KMS-11 (cell line): Measurements from ENCODE around the gene RAPH1.
"Not testable (repeated sequence)": the region's sequence is repeated elsewhere in the genome, so short reads cannot be mapped to it uniquely, and the experiment has no call there.

ENCODE experiments used
- H2AFZ ChIP-seq: fragments of 200-600 bp; sonication (generic); 2 replicates; pipeline ENCODE4 v1.6.1; 2016; ENCODE audit warnings: antibody characterized with exemption, mixed run types, low read depth
- H3K27ac ChIP-seq: fragments of 200-600 bp; sonication (generic); 2 replicates; pipeline ENCODE4 v1.6.1; 2016; ENCODE audit warnings: mild to moderate bottlenecking, mixed run types
- H3K27me3 ChIP-seq: fragments of 200-600 bp; sonication (generic); 2 replicates; pipeline ENCODE4 v1.6.1; 2017; ENCODE audit warnings: mild to moderate bottlenecking, low read depth, mixed run types, moderate library complexity; ENCODE audit not compliant: insufficient read depth
- H3K36me3 ChIP-seq: fragments of 200-600 bp; sonication (generic); 2 replicates; pipeline ENCODE4 v1.6.1; 2017; ENCODE audit warnings: mild to moderate bottlenecking, mixed run types; ENCODE audit not compliant: insufficient read depth
- H3K4me1 ChIP-seq: fragments of 200-600 bp; sonication (generic); 2 replicates; pipeline ENCODE4 v1.6.1; 2016; ENCODE audit warnings: mild to moderate bottlenecking, low read depth, mixed run types; ENCODE audit not compliant: poor library complexity, severe bottlenecking
- H3K4me2 ChIP-seq: fragments of 200-600 bp; sonication (generic); 2 replicates; pipeline ENCODE4 v1.7.0; 2016; ENCODE audit warnings: mild to moderate bottlenecking, mixed run types
- H3K4me3 ChIP-seq: fragments of 200-600 bp; sonication (generic); IDR thresholded peaks from 2 replicates; pipeline ENCODE4 v1.6.1; 2017; ENCODE audit warnings: low read depth, low read length, mixed read lengths; ENCODE audit not compliant: insufficient read depth
- H3K79me2 ChIP-seq: fragments of 200-600 bp; sonication (generic); 2 replicates; pipeline ENCODE4 v1.6.1; 2016; ENCODE audit warnings: low read depth, mixed run types; ENCODE audit not compliant: insufficient read depth
- H3K9ac ChIP-seq: fragments of 200-600 bp; sonication (generic); 2 replicates; pipeline ENCODE4 v1.6.1; 2016; ENCODE audit warnings: mild to moderate bottlenecking, mixed run types
- H4K20me1 ChIP-seq: fragments of 200-600 bp; sonication (generic); 2 replicates; pipeline ENCODE4 v1.6.1; 2016; ENCODE audit warnings: mild to moderate bottlenecking, mixed run types; ENCODE audit not compliant: insufficient read depth
- TF ChIP-seq, protein P1 (sequence below): fragments of 200-600 bp; sonication (generic); conservative IDR thresholded peaks from 2 replicates; pipeline ENCODE4 v1.6.1; 2017; ENCODE audit warnings: low read depth, mild to moderate bottlenecking, antibody characterized with exemption, low read length, moderate library complexity, mixed read lengths

The RAPH1 gene

GRCh38 chr2:203396667-203397066 lies 138.4 kb downstream of the RAPH1 start:
- Histone ChIP-seq H3K4me3 (no peak overlapping the region), H3K36me3 (no peaks in the 10 kb centered on the region), H3K4me1 (peaks cover under 1% of the 10 kb centered on the region), H4K20me1 (no peaks in the 10 kb centered on the region), H3K79me2 (no peaks in the 10 kb centered on the region), H3K27me3 (no peaks in the 10 kb centered on the region), H3K4me2 (no peak overlapping the region), H3K9ac (no peak overlapping the region), H2AFZ (no peak overlapping the region), H3K27ac (no peak overlapping the region)
- TF ChIP-seq, protein P1, sequence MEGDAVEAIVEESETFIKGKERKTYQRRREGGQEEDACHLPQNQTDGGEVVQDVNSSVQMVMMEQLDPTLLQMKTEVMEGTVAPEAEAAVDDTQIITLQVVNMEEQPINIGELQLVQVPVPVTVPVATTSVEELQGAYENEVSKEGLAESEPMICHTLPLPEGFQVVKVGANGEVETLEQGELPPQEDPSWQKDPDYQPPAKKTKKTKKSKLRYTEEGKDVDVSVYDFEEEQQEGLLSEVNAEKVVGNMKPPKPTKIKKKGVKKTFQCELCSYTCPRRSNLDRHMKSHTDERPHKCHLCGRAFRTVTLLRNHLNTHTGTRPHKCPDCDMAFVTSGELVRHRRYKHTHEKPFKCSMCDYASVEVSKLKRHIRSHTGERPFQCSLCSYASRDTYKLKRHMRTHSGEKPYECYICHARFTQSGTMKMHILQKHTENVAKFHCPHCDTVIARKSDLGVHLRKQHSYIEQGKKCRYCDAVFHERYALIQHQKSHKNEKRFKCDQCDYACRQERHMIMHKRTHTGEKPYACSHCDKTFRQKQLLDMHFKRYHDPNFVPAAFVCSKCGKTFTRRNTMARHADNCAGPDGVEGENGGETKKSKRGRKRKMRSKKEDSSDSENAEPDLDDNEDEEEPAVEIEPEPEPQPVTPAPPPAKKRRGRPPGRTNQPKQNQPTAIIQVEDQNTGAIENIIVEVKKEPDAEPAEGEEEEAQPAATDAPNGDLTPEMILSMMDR: peak; percentile 47; the same call in 1 of the 2 replicates

DNA sequence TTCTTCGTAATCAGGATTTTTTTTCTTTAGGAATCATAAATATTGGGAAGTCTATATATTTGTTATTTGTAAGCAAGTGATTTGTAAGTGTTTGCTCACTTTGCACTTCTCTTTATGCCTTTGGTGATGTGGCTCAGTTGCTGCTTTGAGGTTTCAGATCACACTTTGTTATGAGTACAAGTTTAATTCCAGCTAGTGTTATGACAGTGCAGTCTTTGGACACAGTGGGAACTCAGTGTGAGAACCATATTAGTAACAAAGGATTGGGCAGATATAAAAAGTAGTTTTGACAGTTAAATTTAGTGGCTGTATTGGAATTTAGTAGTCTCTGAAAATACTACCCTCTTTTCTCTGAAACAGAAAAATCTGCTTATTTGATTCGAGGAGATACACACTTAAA lies 139.2 kb downstream of the RAPH1 start:
- Histone ChIP-seq H3K79me2 (no peaks in the 10 kb centered on the region), H2AFZ (no peak overlapping the region), H3K4me1 (no peaks in the 10 kb centered on the region), H4K20me1 (no peaks in the 10 kb centered on the region), H3K27me3 (no peaks in the 10 kb centered on the region), H3K27ac (no peak overlapping the region), H3K36me3 (no peaks in the 10 kb centered on the region), H3K4me2 (no peak overlapping the region), H3K4me3 (no peak overlapping the region), H3K9ac (no peak overlapping the region)
- TF ChIP-seq, protein P1: no peak

- no peaks in the 10 kb centered on the region for H3K27me3 ChIP-seq
- H3K4me2 ChIP-seq: no peak overlapping the region
- no peaks in the 10 kb centered on the region for H3K36me3 ChIP-seq
- H3K9ac ChIP-seq: no peak overlapping the region
- TF ChIP-seq, protein P1: no peak
- H3K4me3 ChIP-seq: no peak overlapping the region
- H3K27ac ChIP-seq: no peak overlapping the region
- H3K79me2 ChIP-seq: no peaks in the 10 kb centered on the region
- H2AFZ ChIP-seq: no peak overlapping the region
- no peaks in the 10 kb centered on the region for H4K20me1 ChIP-seq
- H3K4me1 ChIP-seq: no peaks in the 10 kb centered on the region
These were observed 140.4 kb downstream of the RAPH1 start for GRCh38 chr2:203394519-203395227.

- not testable (repeated sequence) for H3K4me2 ChIP-seq, H4K20me1 ChIP-seq, H3K9ac ChIP-seq, H3K36me3 ChIP-seq, H3K4me3 ChIP-seq, H3K27me3 ChIP-seq, H3K4me1 ChIP-seq, H3K27ac ChIP-seq, H2AFZ ChIP-seq, H3K79me2 ChIP-seq
These were observed 146.9 kb downstream of the RAPH1 start for GRCh38 chr2:203388153-203388552.

DNA sequence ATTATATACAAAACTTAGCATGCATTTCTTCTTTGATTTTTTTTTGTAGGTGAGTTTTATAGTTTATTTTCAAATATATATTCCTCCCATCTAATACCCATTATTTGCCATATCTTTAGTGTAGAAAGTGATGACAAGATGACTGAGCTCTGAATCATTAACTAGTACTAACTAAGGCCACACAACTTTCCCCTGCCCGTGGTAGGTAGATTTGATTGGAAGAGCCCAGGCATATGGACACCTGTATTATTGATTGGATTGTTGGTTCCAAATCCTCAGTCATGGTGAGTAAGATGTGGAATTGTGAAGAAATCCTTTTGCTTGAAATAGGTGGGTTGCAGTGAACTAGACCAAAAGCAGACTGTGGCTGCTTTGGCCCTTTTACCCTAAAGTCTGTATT lies 152.1 kb downstream of the RAPH1 start:
- Histone ChIP-seq H3K9ac (no peak overlapping the region), H3K36me3 (no peaks in the 10 kb centered on the region), H3K27ac (no peak overlapping the region), H3K4me2 (no peak overlapping the region), H4K20me1 (no peaks in the 10 kb centered on the region), H3K27me3 (no peaks in the 10 kb centered on the region), H3K4me3 (no peak overlapping the region), H2AFZ (no peak overlapping the region), H3K4me1 (no peaks in the 10 kb centered on the region), H3K79me2 (no peaks in the 10 kb centered on the region)
- TF ChIP-seq, protein P1: no peak
